HepG2 (cell line): ENCODE data around the gene PLIN1. TPM values are rescaled to one million over a fixed set of nuclear protein-coding genes. Genes with fewer than 3 reads are reported as not detected.

Experiments used
- ATAC-seq: fragments of 200-7000 bp; cut with Tn5 transposase; 3 replicates; pipeline ENCODE4 v1.9.1; 2020; ENCODE audit warnings: mild to moderate bottlenecking, moderate library complexity
- BruUV-seq: library from RNA; stranded (reverse); fragments of 400-500 nt; replicated peaks from 2 replicates; lab custom pipeline; 2021; lab: Mats Ljungman, UMichigan
- CTCF ChIA-PET: fragments of 300-600 bp; formaldehyde crosslinking; extraction: SDS; loops from one replicate; lab custom pipeline; 2021; ENCODE audit warnings: low total read pairs, inconsistent platforms, low intra/inter-chr PET ratio; lab: Yijun Ruan, JAX
- POLR2A ChIA-PET: fragments of 350-600 bp; sonication (Branson Sonifier 250); formaldehyde crosslinking; loops from one replicate; lab custom pipeline; 2020; ENCODE audit warnings: antibody characterized with exemption, inconsistent platforms; lab: Yijun Ruan, JAX
- DNase-seq: peaks from one replicate; pipeline ENCODE4 v3.0.0-alpha.2; 2015; ENCODE audit warnings: low spot score
- FAIRE-seq: peaks from 3 replicates; lab custom pipeline; 2011; peaks lifted over from hg19 to GRCh38; lab: Jason Lieb, UNC
- H2AFZ ChIP-seq: one replicate; pipeline ENCODE4 v1.6.1; 2011; ENCODE audit warnings: low read length, inconsistent platforms
- H3K27ac ChIP-seq: fragments of 300-600 bp; 3 replicates; pipeline ENCODE4 v1.8.0; 2011; ENCODE audit warnings: mixed run types, mild to moderate bottlenecking, mixed read lengths, low read length, inconsistent platforms; ENCODE audit not compliant: insufficient read depth; ENCODE audit errors: extremely low read length
- H3K27me3 ChIP-seq, 2 experiments: fragments of 200-600 bp in 1 of 2; 2 replicates in 1 of 2; 3 replicates in 1 of 2; pipeline versions ENCODE4 v1.6.0 to v1.8.0; 2011; ENCODE audit warnings: low read length in 2 of 2, mild to moderate bottlenecking in 2 of 2, moderate library complexity in 2 of 2, inconsistent platforms in 1 of 2; ENCODE audit not compliant: insufficient read depth in 2 of 2, control insufficient read depth in 1 of 2
- H3K36me3 ChIP-seq, 2 experiments: fragments of 200-600 bp in 1 of 2; replicated peaks in 1 of 2; 2 replicates in 1 of 2; 3 replicates in 1 of 2; pipeline versions ENCODE4 v1.5.1 to v1.8.0; 2011; ENCODE audit warnings: low read length in 2 of 2, inconsistent platforms in 1 of 2; ENCODE audit not compliant: insufficient read depth in 2 of 2, control insufficient read depth in 1 of 2
- H3K4me1 ChIP-seq: 2 replicates; pipeline ENCODE4 v1.5.1; 2012; ENCODE audit warnings: low read length, inconsistent platforms; ENCODE audit not compliant: insufficient read depth
- H3K4me2 ChIP-seq: 2 replicates; pipeline ENCODE4 v1.6.0; 2011; ENCODE audit warnings: low read depth, low read length, inconsistent platforms
- H3K4me3 ChIP-seq, 3 experiments: fragments of 200-600 bp in 1 of 3; sonication (generic), shearing (Covaris generic) in 1 of 3; replicated peaks in 1 of 3; 2 replicates each; pipeline ENCODE4 v1.5.1; 2011 to 2016; ENCODE audit warnings: low read length in 3 of 3, inconsistent platforms in 2 of 3, low read depth in 2 of 3, mild to moderate bottlenecking in 2 of 3, control low read depth in 1 of 3, mixed read lengths in 1 of 3; ENCODE audit not compliant: insufficient read depth in 1 of 3
- H3K79me2 ChIP-seq: one replicate; pipeline ENCODE4 v1.6.1; 2011; ENCODE audit warnings: low read length, inconsistent platforms; ENCODE audit not compliant: insufficient read depth
- H3K9ac ChIP-seq: 2 replicates; pipeline ENCODE4 v1.6.0; 2011; ENCODE audit warnings: mild to moderate bottlenecking, low read depth, low read length, inconsistent platforms; ENCODE audit not compliant: insufficient read depth
- H3K9me3 ChIP-seq: 2 replicates; pipeline ENCODE4 v1.5.1; 2012; ENCODE audit warnings: mild to moderate bottlenecking, low read length
- H4K20me1 ChIP-seq: 2 replicates; pipeline ENCODE4 v1.6.0; 2011; ENCODE audit warnings: inconsistent platforms, mild to moderate bottlenecking, low read length, moderate library complexity; ENCODE audit not compliant: insufficient read depth
- ASH2L ChIP-seq: fragments of 300-600, 200-600 bp; sonication (generic); IDR thresholded peaks from 2 replicates; pipeline ENCODE4 v1.7.0; 2017; ENCODE audit warnings: low read depth, mild to moderate bottlenecking, moderate library complexity, mixed read lengths, low read length; ENCODE audit not compliant: insufficient read length
- CREB1 ChIP-seq, 2 experiments: fragments of 450-650 bp in 1 of 2; IDR thresholded peaks; 2 replicates each; pipeline ENCODE4 v1.6.1; 2016 to 2017; ENCODE audit warnings: control low read depth in 1 of 2, mild to moderate bottlenecking in 1 of 2, missing compliant biosample characterization in 1 of 2, missing genetic modification characterization in 1 of 2
- ISL2 ChIP-seq: sonication (generic); formaldehyde crosslinking; IDR thresholded peaks from 2 replicates; pipeline ENCODE4 v1.5.0; 2020; ENCODE audit warnings: missing genetic modification reagents
- JUN ChIP-seq: sonication (generic); formaldehyde crosslinking; IDR thresholded peaks from 2 replicates; pipeline ENCODE4 v1.4.0; 2020; ENCODE audit warnings: mild to moderate bottlenecking, missing genetic modification reagents
- MED1 ChIP-seq: sonication (generic); formaldehyde crosslinking; IDR thresholded peaks from 2 replicates; pipeline ENCODE4 v1.4.0; 2020; ENCODE audit warnings: missing genetic modification reagents
- MED13 ChIP-seq: sonication (generic); formaldehyde crosslinking; IDR thresholded peaks from 2 replicates; pipeline ENCODE4 v1.5.0; 2020; ENCODE audit warnings: missing genetic modification reagents
- PAWR ChIP-seq: sonication (generic); formaldehyde crosslinking; IDR thresholded peaks from 2 replicates; pipeline ENCODE4 v1.4.0; 2020; ENCODE audit warnings: missing genetic modification reagents, mild to moderate bottlenecking, borderline replicate concordance
- PPARG ChIP-seq: conservative IDR thresholded peaks from 2 replicates; pipeline ENCODE4 v1.6.1; 2016; ENCODE audit warnings: missing biosample characterization, missing genetic modification reagents
- RXRB ChIP-seq: IDR thresholded peaks from 2 replicates; pipeline ENCODE4 v1.6.1; 2016; ENCODE audit warnings: borderline replicate concordance, missing genetic modification reagents, missing compliant biosample characterization
- SETDB1 ChIP-seq: sonication (generic); formaldehyde crosslinking; IDR thresholded peaks from 2 replicates; pipeline ENCODE4 v1.5.1; 2020; ENCODE audit warnings: missing genetic modification reagents, mild to moderate bottlenecking, borderline replicate concordance
- SRF ChIP-seq: IDR thresholded peaks from 2 replicates; pipeline ENCODE4 v1.6.1; 2011; ENCODE audit warnings: mild to moderate bottlenecking, low read depth, low read length, moderate library complexity
- TFAP4 ChIP-seq: sonication (generic); IDR thresholded peaks from 2 replicates; pipeline ENCODE4 v1.6.1; 2016; ENCODE audit warnings: low read depth, borderline replicate concordance
- ZBTB39 ChIP-seq: sonication (generic); formaldehyde crosslinking; IDR thresholded peaks from 2 replicates; pipeline ENCODE4 v1.5.0; 2020; ENCODE audit warnings: missing genetic modification reagents
- ZNF251 ChIP-seq: sonication (generic); formaldehyde crosslinking; IDR thresholded peaks from 2 replicates; pipeline ENCODE4 v1.9.0; 2021; ENCODE audit warnings: mild to moderate bottlenecking, missing genetic modification reagents
- ZNF7 ChIP-seq: IDR thresholded peaks from 2 replicates; pipeline ENCODE4 v1.6.1; 2016; ENCODE audit warnings: missing biosample characterization, missing genetic modification reagents
- ZSCAN29 ChIP-seq: sonication (generic); formaldehyde crosslinking; conservative IDR thresholded peaks from 2 replicates; pipeline ENCODE4 v1.4.0; 2020; ENCODE audit warnings: mild to moderate bottlenecking, missing genetic modification reagents
- WGBS: methylation state at CpG from one replicate; pipeline ENCODE4 v1.1.6; 2017; ENCODE audit warnings: low lambda C conversion rate; 5-methylcytosine and 5-hydroxymethylcytosine counted together
- in situ Hi-C: cut with HindIII; loops from 2 replicates; pipeline ENCODE4 v1.10.0; 2017; ENCODE audit warnings: low pct_unique_long_range_greater_than_20kb; ENCODE audit not compliant: extremely low pct_ligation_motif_present
- intact Hi-C: fragments of 100-400 bp; cut with micrococcal nuclease; formaldehyde crosslinking; loops from one replicate; pipeline ENCODE4 v1.10.0; 2022; ENCODE audit not compliant: unreplicated experiment
- polyA plus RNA-seq, 8 experiments: library from polyadenylated mRNA; depleted of rRNA in 3 of 8; stranded (reverse) in 7 of 8; unstranded in 1 of 8; fragments of >200 nt; fragmentation: Illumina TruSeq in 4 of 8; extraction: Trizol in 4 of 8; gene quantifications; 2 replicates each; pipeline versions ENCODE4 v1.2.1 to v1.2.3, GENCODE V29; 2011 to 2016; ENCODE audit warnings: low read depth in 4 of 8, missing spikeins in 1 of 8, mixed read lengths in 1 of 8; ENCODE audit not compliant: insufficient read depth in 1 of 8
- total RNA-seq, 5 experiments: library from RNA; depleted of rRNA; stranded (reverse); fragments of >200 nt; fragmentation: Illumina TruSeq; extraction: Trizol; gene quantifications; 2 replicates each; pipeline ENCODE4 v1.2.3, GENCODE V29; 2016; ENCODE audit warnings: low read depth in 1 of 5

Gene PLIN1
- total and polyA plus RNA-seq, 2 of the 13 experiments (the other 11 are each of a cell fraction or from before 2014, with no cell fraction given): 0.74 to 1.2 TPM

GRCh38 chr15:89681146-89681545, 2.0 kb upstream of the PLIN1 start:
- ATAC-seq: peak; percentile 18
- H3K27ac ChIP-seq: peak overlapping the region; percentile 85
- H3K4me3 ChIP-seq: peak overlapping the region in 1 of 3 experiments; percentile 4; a peak in 1 of 6 replicates
- peak overlapping the region; percentile 46 for H3K4me2 ChIP-seq
- no peaks in the 10 kb centered on the region; a peak in 2 of 5 replicates for H3K36me3 ChIP-seq
- H3K79me2 ChIP-seq: no peaks in the 10 kb centered on the region
- H2AFZ ChIP-seq: no peak overlapping the region
- no peak for DNase-seq
- no peak for TF ChIP-seq PAWR (CRISPR knock-in tag)
- TF ChIP-seq ZNF251: no peak
- no peak for TF ChIP-seq SRF
- no peak for TF ChIP-seq MED13 (CRISPR knock-in tag)
- TF ChIP-seq, all 625 proteins: peak for 0
- Histone ChIP-seq H3K9ac (no peak overlapping the region), H3K27me3 (no peaks in the 10 kb centered on the region), H3K4me1 (peaks cover 36% of the 10 kb centered on the region), H3K9me3 (no peaks in the 10 kb centered on the region), H4K20me1 (no peaks in the 10 kb centered on the region)
- ChIA-PET POLR2A (interaction anchor here (0.9 kb wide), 2 partner anchors 34 to 322 kb away, joined by 3 to 5 read pairs; no protein-coding TSS in a partner anchor), CTCF (no interaction called here)
- intact Hi-C loops: no loop called here
- WGBS: 86% methylated on average over 2 of the region's 2 CpGs
- in situ Hi-C loops: no loop called here
- BruUV-seq: no TSS peak
- no peak for FAIRE-seq

GRCh38 chr15:89680282-89680873, 1.2 kb upstream of the PLIN1 start:
- POLR2A ChIA-PET: interaction anchor here (0.9 kb wide), 2 partner anchors 33 to 322 kb away, joined by 3 to 5 read pairs; no protein-coding TSS in a partner anchor
- H3K9ac ChIP-seq: no peak overlapping the region
- peak overlapping the region; percentile 46 for H3K4me2 ChIP-seq
- BruUV-seq: no TSS peak
- H3K27ac ChIP-seq: peak overlapping the region; percentile 85
- ATAC-seq: peak; percentile 95
- no peak overlapping the region for H2AFZ ChIP-seq
- DNase-seq: peak; percentile 80
- CTCF ChIA-PET: no interaction called here
- H3K4me1 ChIP-seq: peaks cover 42% of the 10 kb centered on the region
- intact Hi-C loops (no loop called here), in situ Hi-C loops (no loop called here)
- no peaks in the 10 kb centered on the region for H3K27me3 ChIP-seq
- no peaks in the 10 kb centered on the region for H3K79me2 ChIP-seq
- H3K36me3 ChIP-seq: no peaks in the 10 kb centered on the region
- 1% methylated on average over 5 of the region's 5 CpGs for WGBS
- FAIRE-seq: peak; percentile 98
- H3K4me3 ChIP-seq: peak overlapping the region in 1 of 3 experiments; percentile 4; a peak in 1 of 6 replicates
- H3K9me3 ChIP-seq: no peaks in the 10 kb centered on the region
- no peaks in the 10 kb centered on the region for H4K20me1 ChIP-seq
- no peak for TF ChIP-seq TFAP4
- peak; percentile 47 for TF ChIP-seq MED1 (CRISPR knock-in tag)
- peak; percentile 61 for TF ChIP-seq ASH2L
- TF ChIP-seq CREB1 (IDR thresholded peaks at IDR 0.05): peak; percentile 53
- peak; percentile 82 for TF ChIP-seq CREB1 (CRISPR knock-in tag; IDR thresholded peaks at IDR 0.05)
- TF ChIP-seq ISL2 (CRISPR knock-in tag): no peak
- peak; percentile 98 for TF ChIP-seq RXRB
- TF ChIP-seq ZBTB39: peak; percentile 96
- TF ChIP-seq PPARG (CRISPR knock-in tag): peak; percentile 100
- TF ChIP-seq SETDB1 (CRISPR knock-in tag): no peak
- no peak for TF ChIP-seq ZSCAN29 (CRISPR knock-in tag)
- TF ChIP-seq JUN (CRISPR knock-in tag): no peak
- TF ChIP-seq ZNF7 (CRISPR knock-in tag): no peak
